HG03558 (cell line): Measurements from ENCODE around the gene TEAD1.
"Not testable (repeated sequence)": the region's sequence is repeated elsewhere in the genome, so short reads cannot be mapped to it uniquely, and the experiment has no call there.

Experiments used
- ATAC-seq: cut with Tn5 transposase; IDR thresholded peaks from one replicate; pipeline ENCODE4 v1.9.1; 2021; ENCODE audit warnings: moderate number of reproducible peaks; ENCODE audit not compliant: unreplicated experiment; ENCODE audit errors: extremely low read depth

Gene TEAD1

GRCh38 chr11:12876340-12876739 lies 202.1 kb downstream of the TEAD1 start:
- no peak for ATAC-seq

GRCh38 chr11:12876988-12877387 lies 202.8 kb downstream of the TEAD1 start:
- no peak for ATAC-seq

GRCh38 chr11:12877508-12877907 lies 203.3 kb downstream of the TEAD1 start:
- not testable (repeated sequence) for ATAC-seq

- ATAC-seq = no peak
Measured at GRCh38 chr11:12880327-12880726, 206.1 kb downstream of the TEAD1 start.

GRCh38 chr11:12882670-12883069 lies 208.4 kb downstream of the TEAD1 start:
- ATAC-seq = no peak

GRCh38 chr11:12884751-12885318 lies 210.6 kb downstream of the TEAD1 start:
- ATAC-seq = no peak

- ATAC-seq = no peak
Measured at GRCh38 chr11:12885717-12886239, 211.6 kb downstream of the TEAD1 start.

- no peak for ATAC-seq
Measured at GRCh38 chr11:12886508-12886907, 212.3 kb downstream of the TEAD1 start.

GRCh38 chr11:12888525-12889158 lies 214.4 kb downstream of the TEAD1 start:
- ATAC-seq = no peak

- no peak for ATAC-seq
Measured at GRCh38 chr11:12889243-12889642, 215.0 kb downstream of the TEAD1 start.

- no peak for ATAC-seq
Measured at GRCh38 chr11:12890476-12890875, 216.3 kb downstream of the TEAD1 start.

GRCh38 chr11:12893787-12894672 lies 219.8 kb downstream of the TEAD1 start:
- ATAC-seq = no peak

- ATAC-seq = no peak
Measured at GRCh38 chr11:12897390-12897789, 223.2 kb downstream of the TEAD1 start.

GRCh38 chr11:12897867-12898266 lies 223.6 kb downstream of the TEAD1 start:
- no peak for ATAC-seq

- no peak for ATAC-seq
Measured at GRCh38 chr11:12900496-12900895, 226.3 kb downstream of the TEAD1 start.

GRCh38 chr11:12901272-12901671 lies 227.1 kb downstream of the TEAD1 start:
- ATAC-seq = no peak

GRCh38 chr11:12901874-12902481 lies 227.8 kb downstream of the TEAD1 start:
- ATAC-seq = no peak

GRCh38 chr11:12902791-12903486 lies 228.7 kb downstream of the TEAD1 start:
- ATAC-seq = no peak

- no peak for ATAC-seq
Measured at GRCh38 chr11:12905435-12905834, 231.2 kb downstream of the TEAD1 start.

- ATAC-seq = no peak
Measured at GRCh38 chr11:12906501-12906900, 232.3 kb downstream of the TEAD1 start.
